ENCODE results near the gene SNRPA.

- TF ChIP-seq CTCF (conservative IDR thresholded peaks at IDR 0.05; ENCODE audit: low read length) (no peak), EZH2phosphoT487 (IDR thresholded peaks at IDR 0.05; ENCODE audit: borderline replicate concordance, low read depth, low read length) (no peak)
Observed at GRCh38 chr19:40802300-40803169, 51.5 kb downstream of the SNRPA start.

All from OCI-LY7 (cell line).